ENCODE results near the gene IQSEC3.

The IQSEC3 gene

GRCh38 chr12:223841-224240 lies 157.3 kb downstream of the IQSEC3 start:
- no peak for DNase-seq

GRCh38 chr12:224330-224729 lies 157.8 kb downstream of the IQSEC3 start:
- DNase-seq = no peak

GRCh38 chr12:225012-225411 lies 158.4 kb downstream of the IQSEC3 start:
- no peak for DNase-seq

- no peak for DNase-seq
Observed at GRCh38 chr12:226401-226800, 159.8 kb downstream of the IQSEC3 start.

- DNase-seq = no peak
Observed at GRCh38 chr12:227286-227915, 160.8 kb downstream of the IQSEC3 start.
